ENCODE measurements around the gene SLC39A5.

GRCh38 chr12:56236091-56236490 lies 6.2 kb downstream of the SLC39A5 start:
- TF ChIP-seq EZH2 (IDR thresholded peaks at IDR 0.05; ENCODE audit: insufficient read depth, poor library complexity, severe bottlenecking) (no peak), EZH2phosphoT487 (IDR thresholded peaks at IDR 0.05; ENCODE audit: insufficient read depth, low read depth) (no peak)
